Stimulated activated CD8-positive, alpha-beta memory T cell treated with anti-CD3 and anti-CD28 coated beads, Interleukin-4, amount 100 ng/mL, for 1 hour (primary cell): ENCODE measurements around the gene IDI1.
"Not testable (repeated sequence)": the region's sequence is repeated elsewhere in the genome, so short reads cannot be mapped to it uniquely, and the experiment has no call there.

Experiments used
- DNase-seq, 2 donors: peaks; one replicate each; pipeline ENCODE4 v3.0.0-alpha.2; 2020; ENCODE audit warnings: low read depth in 2 of 2, low spot score in 1 of 2

Gene IDI1

GRCh38 chr10:1035201-1035600 lies 13.7 kb downstream of the IDI1 start:
- no peak for DNase-seq

- DNase-seq: no peak
Measured at GRCh38 chr10:1034758-1035157, 14.2 kb downstream of the IDI1 start.

GRCh38 chr10:1033601-1034000 lies 15.3 kb downstream of the IDI1 start:
- DNase-seq: no peak

- no peak for DNase-seq
Measured at GRCh38 chr10:1029838-1030237, 19.1 kb downstream of the IDI1 start.

GRCh38 chr10:1026578-1026977 lies 22.3 kb downstream of the IDI1 start:
- DNase-seq: no peak

GRCh38 chr10:1025683-1026082 lies 23.2 kb downstream of the IDI1 start, which contains the start of gene IDI2:
Gene IDI2 (minus strand): TSS chr10:1025859. CDS start chr10:1024723, 1,136 bp downstream.
- DNase-seq: no peak

GRCh38 chr10:1024103-1024502 lies 24.8 kb downstream of the IDI1 start:
- no peak for DNase-seq

- DNase-seq: no peak
Measured at GRCh38 chr10:1022413-1022812, 26.5 kb downstream of the IDI1 start.

- DNase-seq: no peak
Measured at GRCh38 chr10:1020958-1021357, 28.0 kb downstream of the IDI1 start.

- DNase-seq: no peak
Measured at GRCh38 chr10:1020460-1020859, 28.5 kb downstream of the IDI1 start.

GRCh38 chr10:1019362-1019761 lies 29.6 kb downstream of the IDI1 start:
- no peak for DNase-seq

GRCh38 chr10:1015688-1016087 lies 33.2 kb downstream of the IDI1 start:
- no peak for DNase-seq

- no peak for DNase-seq
Measured at GRCh38 chr10:1011696-1012095, 37.2 kb downstream of the IDI1 start.

GRCh38 chr10:1010703-1011102 lies 38.2 kb downstream of the IDI1 start:
- DNase-seq: no peak

- DNase-seq: not testable (repeated sequence)
Measured at GRCh38 chr10:1009947-1010346, 39.0 kb downstream of the IDI1 start.

GRCh38 chr10:1009071-1009494 lies 39.8 kb downstream of the IDI1 start:
- no peak for DNase-seq

GRCh38 chr10:1007583-1007982 lies 41.3 kb downstream of the IDI1 start:
- DNase-seq: no peak

GRCh38 chr10:1006573-1006972 lies 42.3 kb downstream of the IDI1 start:
- DNase-seq: no peak

- no peak for DNase-seq
Measured at GRCh38 chr10:1003884-1004670, 44.8 kb downstream of the IDI1 start.

GRCh38 chr10:1002425-1003006 lies 46.4 kb downstream of the IDI1 start:
- DNase-seq: no peak

- DNase-seq: no peak
Measured at GRCh38 chr10:997266-998022, 51.5 kb downstream of the IDI1 start.

- no peak for DNase-seq
Measured at GRCh38 chr10:996031-996430, 52.9 kb downstream of the IDI1 start.
